ENCODE data around the gene BUB1. TPM values are rescaled to one million over a fixed set of nuclear protein-coding genes. Genes with fewer than 3 reads are reported as not detected.

BUB1 gene
- total and polyA plus RNA-seq, 9 donors, result 0.17 to 2.3 (median 0.74) TPM

DNA sequence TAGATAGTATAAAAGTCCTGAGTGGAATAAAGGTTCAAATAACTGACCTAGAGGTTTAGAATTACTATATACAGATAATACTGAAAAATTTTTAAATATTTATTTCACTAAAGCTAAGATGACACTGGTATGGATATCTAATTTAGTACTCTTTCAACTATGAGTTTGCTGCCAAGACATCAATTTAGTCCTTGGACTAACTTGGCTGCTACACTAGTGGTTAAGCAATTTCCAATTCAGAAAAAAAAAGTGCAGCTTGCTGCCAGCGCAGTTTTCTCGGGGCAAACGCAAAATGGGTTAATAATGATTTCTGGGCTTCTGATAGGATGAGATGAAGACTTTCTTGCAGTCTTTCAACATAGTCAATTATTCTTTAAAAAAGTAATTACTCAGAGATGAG, 10.8 kb downstream of the BUB1 start:
- no peaks in the 10 kb centered on the region for H3K36me3 ChIP-seq
- no peak overlapping the region for H3K4me3 ChIP-seq
- no peak overlapping the region for H3K27ac ChIP-seq
- no peaks in the 10 kb centered on the region for H3K9me3 ChIP-seq
- H3K4me1 ChIP-seq (ENCODE audit: insufficient read depth), result peaks cover 1% of the 10 kb centered on the region
- H3K27me3 ChIP-seq, result no peaks in the 10 kb centered on the region
- TF ChIP-seq POLR2A (IDR thresholded peaks at IDR 0.05) (no peak), EP300 (IDR thresholded peaks at IDR 0.05) (no peak)
- TF ChIP-seq, protein P1, sequence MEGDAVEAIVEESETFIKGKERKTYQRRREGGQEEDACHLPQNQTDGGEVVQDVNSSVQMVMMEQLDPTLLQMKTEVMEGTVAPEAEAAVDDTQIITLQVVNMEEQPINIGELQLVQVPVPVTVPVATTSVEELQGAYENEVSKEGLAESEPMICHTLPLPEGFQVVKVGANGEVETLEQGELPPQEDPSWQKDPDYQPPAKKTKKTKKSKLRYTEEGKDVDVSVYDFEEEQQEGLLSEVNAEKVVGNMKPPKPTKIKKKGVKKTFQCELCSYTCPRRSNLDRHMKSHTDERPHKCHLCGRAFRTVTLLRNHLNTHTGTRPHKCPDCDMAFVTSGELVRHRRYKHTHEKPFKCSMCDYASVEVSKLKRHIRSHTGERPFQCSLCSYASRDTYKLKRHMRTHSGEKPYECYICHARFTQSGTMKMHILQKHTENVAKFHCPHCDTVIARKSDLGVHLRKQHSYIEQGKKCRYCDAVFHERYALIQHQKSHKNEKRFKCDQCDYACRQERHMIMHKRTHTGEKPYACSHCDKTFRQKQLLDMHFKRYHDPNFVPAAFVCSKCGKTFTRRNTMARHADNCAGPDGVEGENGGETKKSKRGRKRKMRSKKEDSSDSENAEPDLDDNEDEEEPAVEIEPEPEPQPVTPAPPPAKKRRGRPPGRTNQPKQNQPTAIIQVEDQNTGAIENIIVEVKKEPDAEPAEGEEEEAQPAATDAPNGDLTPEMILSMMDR (IDR thresholded peaks at IDR 0.05), result no peak
- intact Hi-C loops (cut with DNase I), result no loop called here
- WGBS, 3 donors, result 34 to 61% (median 53%) methylated on average over 3 of the region's 3 CpGs
- no peak for DNase-seq

DNA sequence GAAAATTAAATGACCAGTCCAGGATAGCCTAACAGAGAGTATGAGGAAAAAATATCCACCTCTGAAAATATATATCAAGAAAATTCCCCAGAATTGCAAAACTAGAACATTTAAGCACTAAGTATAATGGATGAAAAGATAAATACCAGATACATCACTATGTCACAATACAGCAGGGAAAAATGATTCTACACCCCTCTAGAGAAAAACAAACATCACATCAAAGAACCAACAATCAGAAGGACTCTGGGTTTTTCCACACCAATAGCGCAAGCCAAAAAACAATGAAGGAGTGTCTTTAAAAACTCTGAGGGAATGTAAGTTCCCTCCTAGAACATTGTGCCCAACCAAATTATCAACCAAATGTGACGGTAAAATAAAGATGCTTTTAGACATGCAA, 13.7 kb downstream of the BUB1 start:
- no peaks in the 10 kb centered on the region for H3K27me3 ChIP-seq
- no peak overlapping the region for H3K27ac ChIP-seq
- TF ChIP-seq EP300 (IDR thresholded peaks at IDR 0.05), result no peak
- no peak for TF ChIP-seq POLR2A (IDR thresholded peaks at IDR 0.05)
- TF ChIP-seq, protein P1 (IDR thresholded peaks at IDR 0.05), result no peak
- H3K36me3 ChIP-seq, result no peaks in the 10 kb centered on the region
- WGBS, 3 donors, result 86 to 92% (median 87%) methylated on average over 2 of the region's 2 CpGs
- H3K9me3 ChIP-seq, result no peaks in the 10 kb centered on the region
- intact Hi-C loops (cut with DNase I), result no loop called here
- H3K4me3 ChIP-seq, result no peak overlapping the region
- no peak for DNase-seq
- peaks cover 1% of the 10 kb centered on the region for H3K4me1 ChIP-seq (ENCODE audit: insufficient read depth)

DNA sequence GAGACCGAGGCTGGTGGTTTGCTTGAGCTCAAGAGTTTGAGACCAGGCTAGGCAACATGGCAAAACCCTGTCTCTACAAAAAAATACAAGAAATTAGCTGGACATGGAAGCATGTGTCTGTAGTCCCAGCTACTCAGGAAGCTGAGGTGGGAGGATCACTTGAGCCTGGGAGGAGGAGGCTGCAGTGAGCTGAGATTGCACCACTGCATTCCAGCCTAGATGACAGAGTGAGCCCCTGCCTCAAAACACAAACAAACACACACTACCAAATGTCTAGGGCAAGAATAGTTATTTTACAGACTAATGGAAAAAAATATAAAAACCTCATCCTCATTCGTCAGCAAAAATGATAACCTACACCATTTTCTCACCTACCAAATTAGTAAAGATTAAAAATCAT, 15.3 kb downstream of the BUB1 start:
- Histone ChIP-seq H3K4me1 (ENCODE audit: insufficient read depth) (peaks cover 1% of the 10 kb centered on the region), H3K36me3 (no peaks in the 10 kb centered on the region), H3K4me3 (no peak overlapping the region), H3K27ac (no peak overlapping the region), H3K9me3 (no peaks in the 10 kb centered on the region), H3K27me3 (no peaks in the 10 kb centered on the region)
- 93 to 96% (median 95%) methylated on average over 2 of the region's 2 CpGs for WGBS, 3 donors
- TF ChIP-seq EP300 (IDR thresholded peaks at IDR 0.05), result no peak
- no peak for TF ChIP-seq POLR2A (IDR thresholded peaks at IDR 0.05)
- TF ChIP-seq, protein P1 (IDR thresholded peaks at IDR 0.05), result no peak
- no peak for DNase-seq
- intact Hi-C loops (cut with DNase I), result no loop called here

DNA sequence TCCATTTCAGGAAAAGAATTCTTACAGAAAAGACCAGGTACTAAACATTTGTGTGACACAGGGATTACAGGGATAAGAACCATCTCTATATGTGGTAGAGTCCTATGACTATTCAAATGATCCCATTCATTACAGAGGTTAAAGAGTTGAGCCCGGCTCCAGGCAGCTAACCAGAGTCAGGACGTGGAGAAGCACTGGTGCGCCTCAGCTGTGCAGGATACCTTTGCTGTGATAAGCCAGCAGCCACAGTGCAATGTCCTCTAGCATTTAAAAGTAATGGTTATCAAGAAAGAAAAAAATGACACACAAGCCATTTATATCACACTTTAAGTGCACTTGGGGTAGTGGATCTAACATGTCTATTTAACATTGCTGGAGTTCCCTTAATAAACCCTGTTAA, 17.3 kb downstream of the BUB1 start:
- TF ChIP-seq POLR2A (IDR thresholded peaks at IDR 0.05), result no peak
- TF ChIP-seq EP300 (IDR thresholded peaks at IDR 0.05), result no peak
- no peaks in the 10 kb centered on the region for H3K9me3 ChIP-seq
- H3K36me3 ChIP-seq, result no peaks in the 10 kb centered on the region
- DNase-seq, result no peak
- H3K4me3 ChIP-seq, result no peak overlapping the region
- H3K27ac ChIP-seq, result no peak overlapping the region
- no peaks in the 10 kb centered on the region for H3K27me3 ChIP-seq
- intact Hi-C loops (cut with DNase I), result no loop called here
- H3K4me1 ChIP-seq (ENCODE audit: insufficient read depth), result no peaks in the 10 kb centered on the region
- 94 to 97% (median 94%) methylated on average over 3 of the region's 3 CpGs for WGBS, 3 donors

DNA sequence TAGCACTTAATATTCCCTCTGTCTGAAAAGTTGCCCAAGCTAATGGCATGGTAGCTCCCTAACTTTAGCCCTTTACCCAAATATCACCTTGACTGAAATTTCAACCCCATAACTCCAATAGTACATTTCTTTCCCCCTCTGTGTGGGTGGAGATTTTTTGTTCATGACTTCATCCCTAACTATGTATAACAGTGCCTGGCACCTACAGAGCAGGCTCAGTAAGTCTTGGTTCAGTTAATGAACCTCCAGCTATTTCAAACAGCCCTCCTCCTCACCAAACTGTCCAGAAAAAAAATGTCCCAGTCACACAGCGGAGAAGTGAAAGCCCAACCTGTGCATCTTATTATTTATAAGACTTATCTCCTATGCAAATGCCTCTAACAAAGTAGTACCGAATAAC, 18.6 kb downstream of the BUB1 start:
- Histone ChIP-seq H3K4me3 (no peak overlapping the region), H3K27ac (no peak overlapping the region), H3K36me3 (no peaks in the 10 kb centered on the region), H3K9me3 (no peaks in the 10 kb centered on the region), H3K27me3 (no peaks in the 10 kb centered on the region), H3K4me1 (ENCODE audit: insufficient read depth) (no peaks in the 10 kb centered on the region)
- TF ChIP-seq, protein P1 (IDR thresholded peaks at IDR 0.05), result no peak
- TF ChIP-seq EP300 (IDR thresholded peaks at IDR 0.05), result no peak
- no peak for TF ChIP-seq POLR2A (IDR thresholded peaks at IDR 0.05)
- intact Hi-C loops (cut with DNase I), result no loop called here
- WGBS, 3 donors, result 87 to 90% (median 88%) methylated on average over 2 of the region's 2 CpGs
- DNase-seq, result no peak

All from ovary (tissue), 9 donors.